ENCODE results near the gene FGF2.

- TF ChIP-seq CTCF (IDR thresholded peaks at IDR 0.05) = no peak
- no peak for TF ChIP-seq POLR2A (IDR thresholded peaks at IDR 0.05)
Measured at GRCh38 chr4:122898370-122899150, 71.9 kb downstream of the FGF2 start.

Data from esophagus squamous epithelium (tissue), 4 donors.